ENCODE data around the gene AMBP. TPM values are rescaled to one million over a fixed set of nuclear protein-coding genes. Genes with fewer than 3 reads are reported as not detected.

The AMBP gene
- total RNA-seq, 6 experiments from 2014 or later, result not detected

DNA sequence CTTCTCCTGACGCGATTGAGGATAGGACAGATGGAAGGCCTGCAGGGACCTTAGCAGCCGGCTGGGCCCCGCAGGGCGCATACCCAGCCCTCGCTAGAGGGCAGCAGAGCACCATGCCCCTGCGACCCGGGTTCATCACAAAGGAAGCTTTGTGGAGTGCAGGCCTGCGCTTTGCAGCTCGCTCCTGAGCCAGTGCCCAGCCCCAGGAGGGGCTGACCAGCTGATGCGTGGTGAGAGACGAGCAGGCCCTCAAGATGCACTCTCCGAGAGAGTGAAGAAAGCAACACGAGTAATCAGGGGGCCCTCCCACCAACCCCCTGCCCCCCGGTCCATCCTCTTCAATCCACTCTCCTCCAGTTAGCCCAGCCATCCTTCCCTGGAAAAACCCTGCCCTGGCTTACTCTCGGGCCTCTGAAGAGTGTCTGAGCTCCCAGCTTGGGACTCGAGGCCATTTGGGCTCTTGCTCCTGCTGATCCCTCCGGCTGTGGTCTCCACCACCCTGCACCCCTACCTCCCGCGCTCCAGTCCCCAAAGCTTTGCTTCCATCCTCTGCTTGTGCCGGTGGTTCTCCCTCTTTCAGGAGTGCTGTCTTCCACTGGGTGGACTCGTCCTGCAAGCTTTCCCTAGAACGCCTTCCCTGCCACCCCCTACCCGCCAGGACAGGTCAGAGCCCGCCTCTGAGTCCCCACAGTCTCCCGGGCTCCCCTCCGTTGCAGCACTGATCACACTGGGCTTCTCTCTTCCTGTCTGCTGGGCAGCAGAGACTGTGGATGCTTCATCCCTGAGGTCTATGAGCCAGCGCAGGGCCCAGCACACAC, 30.1 kb upstream of the AMBP start:
- Mint-ChIP-seq H3K4me1 (ENCODE audit: low read depth) (peaks cover 35% of the 10 kb centered on the region), H3K9me3 (peaks cover 1% of the 10 kb centered on the region; the same call in 1 of the 2 replicates), H3K36me3 (ENCODE audit: low read depth) (no peaks in the 10 kb centered on the region), H3K27ac (no peak overlapping the region), H3K27me3 (ENCODE audit: insufficient read depth) (peaks cover 3% of the 10 kb centered on the region; the same call in 1 of the 2 replicates), H3K4me3 (no peak overlapping the region)
- TF ChIP-seq, protein P1, sequence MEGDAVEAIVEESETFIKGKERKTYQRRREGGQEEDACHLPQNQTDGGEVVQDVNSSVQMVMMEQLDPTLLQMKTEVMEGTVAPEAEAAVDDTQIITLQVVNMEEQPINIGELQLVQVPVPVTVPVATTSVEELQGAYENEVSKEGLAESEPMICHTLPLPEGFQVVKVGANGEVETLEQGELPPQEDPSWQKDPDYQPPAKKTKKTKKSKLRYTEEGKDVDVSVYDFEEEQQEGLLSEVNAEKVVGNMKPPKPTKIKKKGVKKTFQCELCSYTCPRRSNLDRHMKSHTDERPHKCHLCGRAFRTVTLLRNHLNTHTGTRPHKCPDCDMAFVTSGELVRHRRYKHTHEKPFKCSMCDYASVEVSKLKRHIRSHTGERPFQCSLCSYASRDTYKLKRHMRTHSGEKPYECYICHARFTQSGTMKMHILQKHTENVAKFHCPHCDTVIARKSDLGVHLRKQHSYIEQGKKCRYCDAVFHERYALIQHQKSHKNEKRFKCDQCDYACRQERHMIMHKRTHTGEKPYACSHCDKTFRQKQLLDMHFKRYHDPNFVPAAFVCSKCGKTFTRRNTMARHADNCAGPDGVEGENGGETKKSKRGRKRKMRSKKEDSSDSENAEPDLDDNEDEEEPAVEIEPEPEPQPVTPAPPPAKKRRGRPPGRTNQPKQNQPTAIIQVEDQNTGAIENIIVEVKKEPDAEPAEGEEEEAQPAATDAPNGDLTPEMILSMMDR (IDR thresholded peaks at IDR 0.05), result peak; percentile 95
- DNase-seq, result peak; percentile 64

DNA sequence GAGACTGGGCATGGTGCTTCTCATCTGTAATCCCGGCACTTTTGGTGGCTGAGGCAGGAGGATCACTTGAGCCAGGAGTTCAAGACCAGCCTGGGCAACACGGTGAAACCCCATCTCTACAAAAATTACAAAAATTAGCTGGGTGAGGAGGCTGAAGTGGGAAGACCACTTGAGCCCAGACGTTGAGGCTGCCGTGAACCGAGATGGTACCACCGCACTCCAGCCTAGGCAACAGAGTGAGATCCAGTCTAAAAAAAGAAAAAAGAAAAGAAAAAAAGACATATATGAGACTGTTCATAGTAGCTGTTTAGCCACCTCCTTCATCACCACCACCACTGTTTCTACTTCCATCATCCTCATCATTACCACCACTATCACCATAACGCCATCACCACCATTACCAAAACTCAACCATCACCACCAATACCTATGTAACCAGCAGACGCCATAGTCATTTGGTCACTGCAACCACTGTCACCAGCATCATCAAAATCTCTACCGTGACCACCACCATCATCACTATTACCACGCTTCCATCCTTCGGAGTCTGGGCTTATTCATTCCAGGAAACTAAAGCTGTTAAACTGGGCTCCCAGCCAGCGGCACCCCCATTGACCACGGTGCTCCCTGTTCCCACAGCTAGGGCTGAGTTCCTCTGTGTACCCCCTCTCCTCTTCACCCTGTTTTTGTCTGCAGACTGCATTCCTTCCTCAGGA, 29.3 kb upstream of the AMBP start:
- Mint-ChIP-seq H3K27me3 (ENCODE audit: insufficient read depth) (peaks cover 6% of the 10 kb centered on the region; the same call in 1 of the 2 replicates), H3K27ac (no peak overlapping the region), H3K4me3 (no peak overlapping the region), H3K9me3 (peaks cover 9% of the 10 kb centered on the region), H3K36me3 (ENCODE audit: low read depth) (peaks cover 5% of the 10 kb centered on the region), H3K4me1 (ENCODE audit: low read depth) (peaks cover 27% of the 10 kb centered on the region)
- DNase-seq, result no peak
- TF ChIP-seq, protein P1 (IDR thresholded peaks at IDR 0.05), result no peak

DNA sequence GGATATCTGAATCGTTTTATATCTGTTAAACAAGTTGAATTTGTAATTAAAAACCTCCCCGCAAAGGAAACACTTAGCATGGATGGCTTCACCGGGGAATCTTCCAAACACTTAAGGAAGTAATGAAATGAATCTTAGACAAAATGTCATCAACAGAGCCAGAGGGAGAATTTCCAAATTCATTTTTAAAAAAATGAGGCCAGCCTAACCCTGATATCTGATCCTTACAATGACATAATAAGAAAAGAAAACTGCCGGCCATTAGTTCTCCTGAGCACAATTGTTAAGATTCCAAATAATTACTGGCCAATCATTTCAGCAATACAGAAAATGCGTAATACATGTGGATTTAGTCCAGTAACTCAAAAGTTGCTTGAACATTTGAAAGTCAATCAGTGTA, 27.1 kb upstream of the AMBP start:
- Mint-ChIP-seq H3K27ac (no peak overlapping the region), H3K36me3 (ENCODE audit: low read depth) (peaks cover 11% of the 10 kb centered on the region)
- TF ChIP-seq, protein P1 (IDR thresholded peaks at IDR 0.05), result no peak

DNA sequence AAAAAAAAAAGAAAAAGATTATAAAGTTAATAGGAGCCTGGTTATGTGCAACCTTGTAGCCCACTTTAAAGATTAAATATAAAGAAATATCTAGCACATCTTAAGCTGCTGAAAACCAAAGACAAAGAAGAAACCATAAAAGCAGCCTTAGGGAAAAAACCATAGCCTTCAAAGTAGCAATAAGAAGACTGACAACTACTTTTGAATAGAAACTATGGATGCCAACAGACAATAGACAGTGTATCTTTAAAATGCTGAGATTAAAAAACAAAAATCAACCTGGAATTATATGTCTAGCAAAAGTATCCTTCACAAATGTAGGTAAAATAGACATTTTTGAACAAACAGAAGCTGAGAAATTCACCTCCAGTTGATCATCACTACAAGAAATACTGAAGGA, 24.4 kb upstream of the AMBP start:
- H3K4me3 Mint-ChIP-seq, result no peak overlapping the region
- H3K36me3 Mint-ChIP-seq (ENCODE audit: low read depth), result peaks cover 11% of the 10 kb centered on the region
- peaks cover 19% of the 10 kb centered on the region for H3K27me3 Mint-ChIP-seq (ENCODE audit: insufficient read depth)
- no peak for DNase-seq
- no peak overlapping the region for H3K27ac Mint-ChIP-seq
- H3K9me3 Mint-ChIP-seq, result peaks cover 18% of the 10 kb centered on the region
- TF ChIP-seq, protein P1 (IDR thresholded peaks at IDR 0.05), result no peak
- H3K4me1 Mint-ChIP-seq (ENCODE audit: low read depth), result no peaks in the 10 kb centered on the region

More for the DNA sequence above, 27.1 kb upstream of the AMBP start:
- H3K4me3 Mint-ChIP-seq, result no peak overlapping the region
- H3K4me1 Mint-ChIP-seq (ENCODE audit: low read depth), result peaks cover 10% of the 10 kb centered on the region
- H3K9me3 Mint-ChIP-seq, result peaks cover 18% of the 10 kb centered on the region
- DNase-seq, result no peak
- H3K27me3 Mint-ChIP-seq (ENCODE audit: insufficient read depth), result peaks cover 7% of the 10 kb centered on the region; the same call in 1 of the 2 replicates

DNA sequence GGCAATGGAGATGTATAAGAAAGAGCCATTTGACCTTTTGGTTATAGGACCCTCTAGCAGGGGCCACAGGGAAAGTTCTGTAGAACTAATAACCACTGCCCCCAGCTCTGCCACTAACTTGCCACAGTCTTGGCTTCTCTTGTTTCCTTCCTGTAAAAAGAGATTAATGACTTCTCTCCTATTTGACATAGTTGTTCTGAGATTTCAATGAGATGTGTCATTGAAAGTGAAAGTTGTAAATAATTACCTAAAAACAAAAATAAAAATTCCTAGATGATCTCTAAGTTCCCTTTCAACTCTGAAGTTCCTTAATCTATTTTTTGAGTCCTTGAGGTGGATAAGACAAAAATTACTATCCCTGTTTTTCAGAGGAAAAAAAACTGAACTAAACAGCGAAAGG, 22.4 kb upstream of the AMBP start:
- DNase-seq, result no peak
- Mint-ChIP-seq H3K27ac (no peak overlapping the region), H3K4me3 (no peak overlapping the region), H3K9me3 (peaks cover 18% of the 10 kb centered on the region), H3K27me3 (ENCODE audit: insufficient read depth) (peaks cover 25% of the 10 kb centered on the region), H3K4me1 (ENCODE audit: low read depth) (no peaks in the 10 kb centered on the region), H3K36me3 (ENCODE audit: low read depth) (peaks cover 11% of the 10 kb centered on the region)
- TF ChIP-seq, protein P1 (IDR thresholded peaks at IDR 0.05), result no peak

Data from HFFc6 (cell line).